Panc1 (cell line): Measurements from ENCODE around the gene EFCAB11. TPM values are rescaled to one million over a fixed set of nuclear protein-coding genes. Genes with fewer than 3 reads are reported as not detected.

Experiments used
- ATAC-seq: fragments of 200-7000 bp; cut with Tn5 transposase; 2 replicates; pipeline ENCODE4 v1.9.1; 2020; ENCODE audit warnings: mild to moderate bottlenecking, moderate library complexity
- BruUV-seq: library from RNA; stranded (reverse); fragments of 400-500 nt; replicated peaks from 2 replicates; lab custom pipeline; 2021; lab: Mats Ljungman, UMichigan
- CTCF ChIA-PET: fragments of 300-600 bp; sonication (Branson Sonifier 250); formaldehyde crosslinking; loops from one replicate; lab custom pipeline; 2022; ENCODE audit warnings: antibody characterized with exemption; lab: Charles Lee
- POLR2A ChIA-PET: fragments of 300-600 bp; sonication (Branson Sonifier 250); formaldehyde crosslinking; loops from one replicate; lab custom pipeline; 2022; ENCODE audit warnings: antibody characterized with exemption; lab: Charles Lee
- DNase-seq: peaks from one replicate; pipeline ENCODE4 v3.0.0-alpha.2; 2010; ENCODE audit warnings: low read depth, low spot score
- H3K27ac ChIP-seq: 2 replicates; pipeline ENCODE4 v1.5.1; 2011; ENCODE audit warnings: mild to moderate bottlenecking, low read length, inconsistent platforms
- H3K27me3 ChIP-seq: fragments of 200-500 bp; sonication (Bioruptor generic); 2 replicates; pipeline ENCODE4 v1.6.0; 2014; ENCODE audit warnings: low read length, inconsistent platforms; ENCODE audit not compliant: control insufficient read depth, insufficient read depth
- H3K36me3 ChIP-seq: fragments of 200-500 bp; sonication (Bioruptor generic); 2 replicates; pipeline ENCODE4 v1.5.1; 2014; ENCODE audit warnings: inconsistent platforms, mild to moderate bottlenecking, low read length, moderate library complexity; ENCODE audit not compliant: control insufficient read depth, insufficient read depth
- H3K4me1 ChIP-seq: 2 replicates; pipeline ENCODE4 v1.5.1; 2011; ENCODE audit warnings: inconsistent platforms, mild to moderate bottlenecking, low read length, moderate library complexity; ENCODE audit not compliant: control insufficient read depth, insufficient read depth
- H3K4me3 ChIP-seq, 2 experiments: 2 replicates each; pipeline ENCODE4 v1.5.1; 2011 to 2012; ENCODE audit warnings: low read depth in 2 of 2, low read length in 2 of 2, mild to moderate bottlenecking in 2 of 2, inconsistent platforms in 1 of 2, moderate library complexity in 1 of 2
- H3K9me3 ChIP-seq: fragments of 200-500 bp; sonication (Bioruptor generic); 2 replicates; pipeline ENCODE4 v1.5.1; 2014; ENCODE audit warnings: low read depth, mild to moderate bottlenecking, inconsistent platforms, low read length, moderate library complexity; ENCODE audit not compliant: control insufficient read depth, insufficient read depth
- POLR2AphosphoS5 ChIP-seq: IDR thresholded peaks from 2 replicates; pipeline ENCODE4 v1.6.1; 2012; ENCODE audit warnings: mild to moderate bottlenecking, low read depth, low read length, moderate library complexity
- REST ChIP-seq, 2 experiments: IDR thresholded peaks; 2 replicates each; pipeline ENCODE4 v1.6.1; 2011 to 2012; ENCODE audit warnings: low read depth in 2 of 2, control low read depth in 1 of 2, low read length in 1 of 2, mild to moderate bottlenecking in 1 of 2, moderate library complexity in 1 of 2; ENCODE audit not compliant: insufficient read depth in 1 of 2
- SIN3A ChIP-seq: IDR thresholded peaks from 2 replicates; pipeline ENCODE4 v1.6.1; 2012; ENCODE audit warnings: low read depth, mild to moderate bottlenecking, low read length, moderate library complexity, borderline replicate concordance; ENCODE audit not compliant: insufficient read depth
- TCF7L2 ChIP-seq: IDR thresholded peaks from 2 replicates; pipeline ENCODE4 v1.6.1; 2011; ENCODE audit warnings: mild to moderate bottlenecking, low read depth, low read length, inconsistent platforms
- in situ Hi-C: cut with HindIII; loops from 2 replicates; pipeline ENCODE4 v1.10.0; 2016; ENCODE audit warnings: low sequenced_read_pairs, low pct_unique_long_range_greater_than_20kb
- intact Hi-C: fragments of 100-400 bp; cut with micrococcal nuclease; formaldehyde crosslinking; loops from one replicate; pipeline ENCODE4 v1.10.0; 2022; ENCODE audit not compliant: unreplicated experiment
- total RNA-seq: library from RNA; stranded (reverse); gene quantifications from one replicate; pipeline ENCODE4 v1.2.1, GENCODE V29; 2021; ENCODE audit not compliant: unreplicated experiment
- TF ChIP-seq, protein P1 (sequence below): fragments of 450-650 bp; IDR thresholded peaks from 2 replicates; pipeline ENCODE4 v1.5.1; 2017; ENCODE audit warnings: mild to moderate bottlenecking

The EFCAB11 gene
- total RNA-seq, 1 experiment from 2014 or later = 12.3 TPM

DNA sequence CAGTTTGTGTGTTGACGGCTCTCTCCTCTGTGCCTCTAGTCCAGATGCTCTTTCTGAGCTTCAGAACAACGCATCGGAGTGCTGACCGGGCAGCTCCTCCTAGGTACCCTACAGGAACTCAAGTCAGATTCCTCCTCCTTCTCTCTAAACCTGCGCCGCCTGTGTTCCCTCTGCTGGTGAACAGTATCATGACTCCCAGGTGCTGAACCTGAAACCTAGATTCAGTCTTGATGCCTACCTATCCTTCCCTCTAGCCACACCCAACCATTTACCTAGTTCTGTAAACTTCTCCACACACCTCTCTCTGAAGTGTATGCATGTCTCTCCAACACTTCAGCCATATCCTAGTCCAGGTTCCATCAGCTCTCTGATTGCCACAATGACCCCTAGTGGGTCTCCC, 112.7 kb downstream of the EFCAB11 start:
- BruUV-seq = no TSS peak
- no peak overlapping the region for H3K4me3 ChIP-seq
- no peaks in the 10 kb centered on the region for H3K36me3 ChIP-seq
- no peak for DNase-seq
- ChIA-PET POLR2A (no interaction called here), CTCF (no interaction called here)
- H3K27me3 ChIP-seq = no peaks in the 10 kb centered on the region
- TF ChIP-seq REST (IDR thresholded peaks at IDR 0.05; ENCODE audit: insufficient read depth in 1 of 2, low read depth in 2 of 2, low read length in 1 of 2) = no peak
- TF ChIP-seq, protein P1, sequence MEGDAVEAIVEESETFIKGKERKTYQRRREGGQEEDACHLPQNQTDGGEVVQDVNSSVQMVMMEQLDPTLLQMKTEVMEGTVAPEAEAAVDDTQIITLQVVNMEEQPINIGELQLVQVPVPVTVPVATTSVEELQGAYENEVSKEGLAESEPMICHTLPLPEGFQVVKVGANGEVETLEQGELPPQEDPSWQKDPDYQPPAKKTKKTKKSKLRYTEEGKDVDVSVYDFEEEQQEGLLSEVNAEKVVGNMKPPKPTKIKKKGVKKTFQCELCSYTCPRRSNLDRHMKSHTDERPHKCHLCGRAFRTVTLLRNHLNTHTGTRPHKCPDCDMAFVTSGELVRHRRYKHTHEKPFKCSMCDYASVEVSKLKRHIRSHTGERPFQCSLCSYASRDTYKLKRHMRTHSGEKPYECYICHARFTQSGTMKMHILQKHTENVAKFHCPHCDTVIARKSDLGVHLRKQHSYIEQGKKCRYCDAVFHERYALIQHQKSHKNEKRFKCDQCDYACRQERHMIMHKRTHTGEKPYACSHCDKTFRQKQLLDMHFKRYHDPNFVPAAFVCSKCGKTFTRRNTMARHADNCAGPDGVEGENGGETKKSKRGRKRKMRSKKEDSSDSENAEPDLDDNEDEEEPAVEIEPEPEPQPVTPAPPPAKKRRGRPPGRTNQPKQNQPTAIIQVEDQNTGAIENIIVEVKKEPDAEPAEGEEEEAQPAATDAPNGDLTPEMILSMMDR = no peak
- intact Hi-C loops = no loop called here
- in situ Hi-C loops = no loop called here
- ATAC-seq = no peak
- H3K9me3 ChIP-seq = no peaks in the 10 kb centered on the region
- no peaks in the 10 kb centered on the region for H3K4me1 ChIP-seq
- no peak overlapping the region for H3K27ac ChIP-seq

- H3K9me3 ChIP-seq = no peaks in the 10 kb centered on the region
- ChIA-PET POLR2A (no interaction called here), CTCF (no interaction called here)
- H3K27ac ChIP-seq = no peak overlapping the region
- no peak overlapping the region for H3K4me3 ChIP-seq
- intact Hi-C loops = no loop called here
- H3K36me3 ChIP-seq = no peaks in the 10 kb centered on the region
- DNase-seq (no peak), ATAC-seq (no peak)
- BruUV-seq = no TSS peak
- in situ Hi-C loops = no loop called here
- no peak for TF ChIP-seq REST (IDR thresholded peaks at IDR 0.05; ENCODE audit: insufficient read depth in 1 of 2, low read depth in 2 of 2, low read length in 1 of 2)
- TF ChIP-seq TCF7L2 = no peak
- TF ChIP-seq POLR2AphosphoS5 = no peak
- TF ChIP-seq, protein P1 = no peak
- TF ChIP-seq SIN3A = no peak
- no peaks in the 10 kb centered on the region for H3K4me1 ChIP-seq
- H3K27me3 ChIP-seq = no peaks in the 10 kb centered on the region
These were observed 117.6 kb downstream of the EFCAB11 start for GRCh38 chr14:89836830-89837469.
